D721Med (cell line): Measurements from ENCODE around the gene ADTRP.

Experiments
- DNase-seq: peaks from one replicate; pipeline ENCODE4 v3.0.0; 2011; ENCODE audit warnings: low spot score; ENCODE audit not compliant: insufficient read length
- FAIRE-seq: peaks from 2 replicates; lab custom pipeline; 2011; peaks lifted over from hg19 to GRCh38; lab: Jason Lieb, UNC
- CTCF ChIP-seq: IDR thresholded peaks from 2 replicates; pipeline ENCODE4 v1.5.1; 2012; ENCODE audit warnings: mild to moderate bottlenecking, control low read depth; ENCODE audit not compliant: insufficient read depth; ENCODE audit errors: missing control alignments

Gene ADTRP

GRCh38 chr6:11810854-11811643 lies 32.4 kb upstream of the ADTRP start:
- DNase-seq (no peak), FAIRE-seq (no peak)
- TF ChIP-seq CTCF: no peak

- FAIRE-seq: no peak
- no peak for DNase-seq
- TF ChIP-seq CTCF: no peak
Measured at GRCh38 chr6:11810039-11810541, 31.5 kb upstream of the ADTRP start.

- no peak for TF ChIP-seq CTCF
- DNase-seq: no peak
- no peak for FAIRE-seq
Measured at GRCh38 chr6:11808054-11808453, 29.5 kb upstream of the ADTRP start.

- FAIRE-seq (no peak), DNase-seq (no peak)
- no peak for TF ChIP-seq CTCF
Measured at GRCh38 chr6:11806561-11807317, 28.1 kb upstream of the ADTRP start.

GRCh38 chr6:11805259-11806053 lies 26.9 kb upstream of the ADTRP start:
- DNase-seq (no peak), FAIRE-seq (no peak)
- TF ChIP-seq CTCF: no peak

- FAIRE-seq: no peak
- no peak for DNase-seq
- TF ChIP-seq CTCF: no peak
Measured at GRCh38 chr6:11804701-11805100, 26.1 kb upstream of the ADTRP start.
